Epidermal melanocyte (primary cell): ENCODE data around the gene TRAPPC5.

Source experiments
- DNase-seq: peaks from one replicate; pipeline ENCODE4 v3.0.0; 2011; ENCODE audit warnings: low spot score; ENCODE audit not compliant: insufficient read length

The TRAPPC5 gene

DNA sequence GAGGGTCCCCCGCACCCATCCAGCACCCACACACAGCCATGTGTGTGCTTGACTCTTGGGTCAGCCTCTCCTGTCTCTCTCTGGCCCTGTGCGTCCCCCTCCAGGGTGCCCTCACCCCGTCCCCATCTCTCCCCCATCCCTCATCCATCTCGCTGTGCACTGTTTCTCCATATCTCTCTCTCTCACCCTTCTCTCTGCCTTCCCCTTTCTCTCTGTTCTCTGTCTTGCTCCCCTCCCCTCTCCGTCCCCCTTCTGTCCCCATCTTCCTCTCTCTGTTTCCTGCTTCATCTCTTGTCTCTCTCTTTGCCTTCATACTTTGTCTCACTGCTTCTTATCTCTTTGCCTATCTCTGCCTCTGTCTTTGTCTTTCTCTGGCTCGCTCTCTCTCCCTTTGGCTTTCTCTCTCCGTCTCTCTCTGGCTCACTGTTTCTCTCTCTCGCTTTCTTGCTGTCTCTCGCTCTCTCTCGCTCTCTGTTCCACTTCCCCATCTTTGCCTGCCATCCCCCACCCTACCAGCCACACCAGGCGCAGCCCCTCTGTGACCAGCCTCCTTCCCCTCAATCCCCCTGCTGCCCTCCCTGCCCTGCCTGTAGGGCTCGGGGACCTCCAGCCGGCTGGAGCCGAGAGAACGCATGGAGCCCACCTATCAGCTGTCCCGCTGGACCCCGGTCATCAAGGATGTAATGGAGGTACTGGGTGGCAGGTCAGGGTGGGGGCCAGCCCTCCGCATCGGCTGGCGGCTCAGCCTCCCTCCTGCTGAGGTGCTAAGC, 34.8 kb upstream of the TRAPPC5 start:
- DNase-seq = no peak

DNA sequence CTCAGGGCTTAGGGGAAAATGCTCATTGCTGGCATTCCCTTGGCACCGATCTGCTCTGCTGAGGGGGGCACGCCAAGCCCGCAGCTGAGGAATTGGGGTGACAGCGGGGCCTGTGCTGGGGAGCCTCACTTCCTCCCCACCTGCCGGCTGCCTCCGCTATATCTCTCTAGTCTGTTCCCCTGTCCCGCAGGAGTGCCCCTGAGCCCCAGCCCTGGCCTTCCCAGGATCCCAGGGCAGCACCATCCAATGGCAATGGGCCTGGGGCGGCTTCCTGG, 34.3 kb upstream of the TRAPPC5 start:
- DNase-seq = no peak

DNA sequence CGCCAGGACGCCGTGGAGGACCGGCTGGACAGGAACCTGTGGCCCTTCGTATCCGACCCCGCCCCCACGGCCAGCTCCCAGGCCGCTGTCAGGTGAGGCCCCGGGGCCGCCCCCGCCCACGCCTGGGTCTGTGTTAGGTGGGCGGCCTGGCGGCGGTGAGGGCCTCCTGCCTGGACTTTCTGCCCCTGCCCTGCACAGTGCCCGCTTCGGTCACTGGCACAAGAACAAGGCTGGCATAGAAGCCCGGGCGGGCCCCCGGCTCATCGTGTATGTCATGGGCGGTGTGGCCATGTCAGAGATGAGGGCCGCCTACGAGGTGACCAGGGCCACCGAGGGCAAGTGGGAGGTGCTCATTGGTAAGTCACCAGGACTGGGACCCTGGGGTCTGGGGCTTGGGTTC, 33.5 kb upstream of the TRAPPC5 start:
- DNase-seq = no peak

DNA sequence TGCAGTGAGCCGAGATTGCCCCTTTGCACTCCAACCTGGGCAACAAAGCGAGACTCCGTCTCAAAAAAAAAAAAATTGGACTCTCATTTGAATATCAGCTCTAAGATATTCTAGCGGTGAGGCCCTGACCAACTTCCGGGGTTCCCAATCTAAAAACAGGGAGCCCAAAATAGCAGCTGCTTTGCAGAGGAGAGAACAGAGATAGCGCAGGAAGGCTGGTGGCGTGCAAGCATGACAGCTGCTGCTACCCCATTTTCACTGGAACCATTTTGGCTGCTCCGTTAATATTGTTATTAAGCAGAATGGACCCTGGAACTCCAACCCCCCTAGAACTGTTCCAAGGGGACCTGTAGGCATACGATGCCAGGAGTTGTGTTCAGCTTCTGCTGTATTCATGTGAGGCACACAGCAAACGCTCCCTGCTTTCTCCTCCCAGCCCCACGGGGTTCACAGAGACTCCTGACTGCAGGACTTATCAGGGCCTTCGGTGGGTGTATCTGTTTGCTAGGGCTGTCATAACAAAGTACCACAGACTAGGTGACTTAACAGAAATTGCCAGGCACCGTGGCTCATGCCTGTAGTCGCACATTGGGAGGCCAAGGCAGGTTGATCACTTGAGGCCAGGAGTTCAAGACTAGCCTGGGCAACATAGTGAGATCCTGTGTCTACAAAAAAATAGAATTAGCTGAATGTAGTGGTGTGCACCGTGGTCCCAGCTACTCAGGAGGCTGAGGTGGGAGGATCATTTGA, 32.2 kb upstream of the TRAPPC5 start:
- DNase-seq = no peak

DNA sequence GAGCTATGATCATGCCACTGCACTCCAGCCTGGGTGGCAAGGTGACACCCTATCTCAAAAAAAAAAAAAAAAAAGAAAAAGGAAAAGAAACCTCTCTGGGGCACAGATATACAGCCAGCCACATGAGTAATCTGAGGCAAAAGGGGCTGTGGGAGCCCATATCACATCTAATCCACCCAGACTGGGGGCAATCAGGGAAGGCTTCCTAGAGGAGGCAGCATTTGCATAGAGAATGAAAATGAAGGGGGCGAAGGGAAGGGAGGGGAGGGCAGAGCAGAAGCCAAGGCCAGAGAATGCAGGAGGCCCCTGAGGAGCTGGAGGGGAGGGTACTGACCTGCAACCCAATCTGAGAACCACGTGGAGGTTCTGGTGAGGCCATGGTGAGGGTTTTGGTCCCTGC, 30.5 kb upstream of the TRAPPC5 start:
- no peak for DNase-seq

DNA sequence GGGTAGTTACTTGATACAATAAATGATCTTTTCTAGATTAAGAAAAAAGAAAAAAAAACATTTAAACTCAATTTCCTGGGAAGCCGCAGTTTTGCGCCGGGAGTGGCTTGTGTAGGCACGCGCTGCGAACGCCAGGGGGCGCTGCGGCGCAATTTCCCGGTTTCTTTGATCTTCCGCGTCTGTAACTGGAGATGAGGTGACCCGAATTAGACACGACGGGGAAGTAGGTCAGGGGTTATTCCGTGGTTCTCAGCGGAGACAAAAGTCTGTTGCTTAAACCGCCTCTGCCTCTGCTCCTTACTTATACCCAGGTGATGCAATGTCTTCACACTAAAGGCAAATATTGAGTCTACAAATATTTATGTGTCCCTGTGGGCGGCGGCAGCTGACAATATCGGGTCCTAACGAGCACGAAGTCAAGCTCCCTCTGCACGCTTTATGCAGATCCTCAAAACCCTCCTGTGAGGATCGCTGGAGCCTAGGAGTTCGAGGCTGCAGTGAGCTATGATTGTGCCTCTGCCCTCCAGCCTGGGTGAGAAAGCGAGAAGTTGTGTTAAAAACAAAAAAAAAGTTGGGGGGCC, 28.5 kb upstream of the TRAPPC5 start:
- DNase-seq = peak; percentile 91

DNA sequence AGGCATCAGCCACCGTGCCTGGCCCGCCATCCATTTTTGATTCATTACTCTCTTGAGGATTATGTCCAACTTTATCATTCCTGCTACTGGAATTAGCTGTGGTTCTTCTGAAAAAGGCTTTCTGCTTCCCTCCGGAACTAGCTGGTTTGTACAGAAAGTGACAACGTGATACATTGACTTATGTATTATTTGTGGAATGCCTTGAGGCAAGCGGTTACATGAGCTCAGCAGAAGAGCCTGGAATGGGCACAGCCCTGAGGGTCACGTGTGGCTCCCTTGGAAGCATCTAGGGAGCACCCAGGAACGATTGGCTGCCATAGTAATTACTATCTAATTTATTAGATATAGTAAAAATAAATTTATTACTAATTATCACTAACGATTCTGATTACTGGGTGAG, 26.2 kb upstream of the TRAPPC5 start:
- DNase-seq = peak; percentile 67

DNA sequence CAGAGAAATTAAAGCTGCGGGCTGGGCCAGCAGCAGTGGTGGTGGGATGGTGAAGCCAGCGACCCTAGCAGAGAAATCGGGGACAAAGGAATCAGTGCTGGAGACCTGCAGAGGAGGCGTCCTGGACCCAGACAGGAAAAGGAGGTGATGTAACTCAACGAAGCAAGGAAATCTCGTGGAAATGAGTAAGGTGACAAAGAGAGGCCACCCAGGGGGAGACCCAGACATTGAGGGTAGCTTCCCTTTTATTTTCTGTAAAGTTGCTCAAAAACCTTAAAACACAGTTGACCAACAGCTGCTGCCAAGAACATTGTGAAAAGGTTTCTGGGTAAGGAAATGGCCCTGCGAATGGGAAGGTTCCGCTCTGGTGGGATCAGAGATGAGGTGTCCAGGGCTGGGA, 25.1 kb upstream of the TRAPPC5 start:
- no peak for DNase-seq

DNA sequence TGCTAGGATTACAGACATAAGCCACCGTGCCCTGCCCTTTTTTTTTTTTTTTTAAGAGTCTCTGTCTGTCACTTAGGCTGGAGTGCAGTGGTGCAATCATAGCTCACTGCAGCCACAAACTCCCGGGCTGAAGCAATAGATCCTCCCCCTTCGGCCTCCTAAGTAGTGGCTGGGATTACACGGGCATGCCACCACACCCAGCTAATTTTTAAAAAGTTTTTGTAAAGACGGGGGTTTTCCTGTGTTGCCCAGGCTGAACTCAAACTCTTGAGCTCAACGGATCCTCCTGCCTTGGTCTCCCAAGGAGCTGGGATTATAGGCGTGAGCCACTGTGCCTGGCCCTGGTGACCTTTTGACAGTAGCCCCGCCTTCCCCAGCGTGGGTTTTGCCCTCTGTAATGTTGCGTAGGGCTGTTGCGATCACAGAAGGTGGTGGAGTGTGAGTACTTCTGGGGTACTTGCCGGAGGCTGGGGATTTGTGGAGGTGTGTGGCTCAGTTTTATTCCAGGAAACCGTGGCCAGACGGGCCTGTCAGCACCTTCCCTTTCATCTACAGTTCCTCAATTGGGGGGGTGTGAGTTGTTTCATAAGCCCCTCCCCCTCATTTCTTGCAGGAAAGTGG, 23.4 kb upstream of the TRAPPC5 start:
- no peak for DNase-seq

DNA sequence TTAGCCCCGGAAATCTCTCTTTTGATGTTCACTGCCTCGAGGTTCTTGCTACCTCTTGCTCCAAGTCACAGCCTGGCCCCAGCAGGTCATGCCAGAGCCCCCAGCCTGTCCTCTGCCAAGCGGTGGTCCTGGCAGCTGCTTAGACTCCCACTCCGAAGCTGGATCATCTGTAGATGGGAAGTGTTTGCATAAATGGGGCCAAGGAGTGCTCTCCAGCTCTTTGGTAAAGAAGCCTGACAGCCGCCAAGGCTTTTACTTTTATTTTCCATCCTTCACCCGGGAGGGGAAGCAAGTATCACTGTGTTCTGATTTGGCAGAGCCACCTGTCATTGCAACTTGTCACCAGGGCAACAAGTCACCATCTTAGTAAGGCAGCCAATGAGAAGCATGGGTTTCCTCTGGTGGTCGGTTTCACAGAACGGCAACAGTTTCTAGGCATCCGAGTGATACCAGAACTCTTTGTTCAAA, 22.4 kb upstream of the TRAPPC5 start:
- no peak for DNase-seq

DNA sequence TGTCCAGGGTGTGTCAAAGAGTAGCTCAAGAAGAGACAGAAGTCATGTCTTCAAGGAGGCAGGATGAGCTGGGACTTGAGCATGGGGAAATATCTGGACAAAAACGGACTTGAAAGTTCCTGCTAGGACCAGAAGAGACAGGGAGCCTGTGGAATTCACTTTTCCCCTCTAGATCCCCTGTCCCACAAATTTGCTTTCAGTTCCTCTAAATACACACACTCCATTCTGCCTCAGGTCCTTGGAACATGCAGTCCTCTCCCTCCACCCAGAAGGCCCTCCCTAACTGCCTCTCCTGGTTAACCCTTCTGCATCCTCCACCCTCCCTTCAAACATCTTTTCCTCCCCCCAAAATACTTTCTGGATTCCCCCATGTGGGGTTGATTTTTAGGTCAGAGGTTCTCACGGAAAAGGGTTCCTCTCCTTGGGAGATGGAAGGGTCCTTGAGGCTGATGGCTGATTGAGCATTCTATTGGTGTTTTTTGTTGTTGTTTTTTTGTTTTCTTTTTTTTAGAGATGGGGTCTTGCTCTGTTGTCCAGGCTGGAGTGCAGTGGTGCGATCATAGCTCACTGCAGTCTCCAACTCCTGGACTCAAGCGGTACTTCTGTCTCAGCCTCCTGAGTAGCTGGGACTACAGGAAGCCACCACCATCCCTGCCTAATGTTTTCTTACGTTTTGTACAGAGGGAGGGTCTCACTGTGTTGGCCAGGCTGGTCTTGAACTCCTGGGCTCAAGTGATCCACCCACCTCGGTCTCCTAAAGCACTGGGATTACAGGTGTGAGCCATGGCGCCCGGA, 18.7 kb upstream of the TRAPPC5 start:
- DNase-seq = no peak

DNA sequence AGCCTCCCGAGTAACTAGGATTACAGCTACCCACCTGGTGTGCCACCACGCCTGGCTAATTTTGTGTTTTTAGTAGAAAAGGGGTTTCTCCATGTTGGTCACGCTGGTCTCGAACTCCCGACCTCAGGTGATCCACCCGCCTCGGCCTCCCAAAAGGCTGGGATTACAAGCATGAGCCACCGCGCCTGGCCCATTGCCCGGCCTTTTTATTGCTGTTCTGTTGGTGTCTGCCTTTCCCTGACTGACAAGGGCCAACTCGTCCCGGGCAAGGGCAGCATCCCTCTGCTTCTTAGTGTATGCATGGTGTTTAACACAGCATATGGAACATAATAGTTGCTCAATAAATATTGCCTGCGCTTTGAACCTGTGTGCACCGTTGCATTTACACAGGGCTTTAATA, 18.0 kb upstream of the TRAPPC5 start:
- DNase-seq = no peak

DNA sequence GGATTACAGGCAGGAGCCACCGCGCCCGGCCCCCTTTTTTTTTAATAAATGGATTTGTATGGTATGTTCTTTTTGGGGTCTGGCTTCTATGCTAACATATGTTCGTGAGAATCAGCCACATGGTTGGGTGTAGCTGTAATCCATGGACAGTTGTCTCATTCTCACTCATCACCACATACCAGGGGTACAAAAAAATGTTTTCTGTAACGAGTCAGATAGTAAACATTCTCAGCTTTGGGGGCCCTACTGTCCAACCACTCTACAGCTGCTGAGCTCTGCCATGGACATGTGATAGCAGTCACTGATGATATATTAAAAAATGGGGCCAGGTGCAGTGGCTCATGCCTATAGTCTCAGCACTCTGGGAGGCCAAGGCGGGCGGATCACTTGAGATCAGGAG, 16.9 kb upstream of the TRAPPC5 start:
- DNase-seq = no peak

DNA sequence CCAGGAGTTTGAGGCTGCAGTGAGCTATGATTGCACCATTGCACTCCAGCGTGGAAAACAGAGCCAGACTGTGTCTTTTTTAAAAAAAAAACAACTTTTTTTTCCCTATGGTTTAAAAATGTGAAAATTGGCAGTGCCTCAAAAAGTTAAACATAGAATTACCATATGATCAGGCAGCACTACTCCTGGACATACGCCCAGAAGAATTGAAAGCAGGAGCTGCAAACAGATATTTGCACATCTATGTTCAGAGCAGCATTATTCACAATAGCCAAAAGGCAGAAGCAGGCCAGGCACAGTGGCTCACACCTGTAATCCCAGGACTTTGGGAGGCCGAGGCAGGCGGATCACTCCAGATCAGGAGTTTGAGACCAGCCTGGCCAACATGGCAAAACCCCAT, 15.6 kb upstream of the TRAPPC5 start:
- no peak for DNase-seq

DNA sequence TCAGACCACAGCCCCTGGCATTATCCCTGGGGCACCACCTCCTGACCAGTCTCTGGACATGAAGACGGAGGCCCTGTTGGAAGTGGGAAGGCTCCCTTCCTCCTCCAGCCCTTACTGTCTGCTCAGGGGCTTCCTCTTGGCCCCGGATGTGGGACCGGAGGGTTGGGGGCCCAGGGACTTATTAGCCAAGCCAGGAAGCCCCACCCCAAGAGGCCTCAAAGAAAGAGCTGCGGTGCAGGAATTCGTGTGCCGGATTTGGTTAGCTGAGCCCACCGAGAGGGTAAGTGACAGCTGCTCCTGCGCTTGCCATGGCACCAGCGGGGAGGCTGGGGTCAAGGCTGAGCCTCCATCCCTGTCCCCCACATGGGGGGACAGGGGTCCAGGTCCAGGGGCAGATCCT, 11.8 kb upstream of the TRAPPC5 start, which contains the start of gene RETN:
TSS of gene RETN (plus strand) at position 208 of the 400 bp plus-strand sequence. CDS start 278 bp downstream, outside the sequence.
- no peak for DNase-seq

DNA sequence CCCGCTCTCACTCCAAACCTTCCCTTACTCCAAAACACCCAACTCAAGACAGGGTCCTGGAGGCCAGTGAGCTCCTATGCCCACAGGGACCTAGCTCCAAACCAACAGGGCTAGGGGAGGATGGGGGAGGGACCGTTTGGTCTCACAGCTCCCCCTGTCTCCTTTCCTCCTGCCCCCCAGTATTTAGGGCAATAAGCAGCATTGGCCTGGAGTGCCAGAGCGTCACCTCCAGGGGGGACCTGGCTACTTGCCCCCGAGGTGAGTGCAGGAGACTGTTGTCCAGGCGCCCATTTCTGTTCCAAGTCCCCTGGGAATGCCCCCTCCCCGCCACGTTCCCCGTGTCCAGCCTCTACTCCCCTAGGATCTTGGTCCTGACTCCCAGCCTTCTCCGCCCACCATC, 11.0 kb upstream of the TRAPPC5 start:
- DNase-seq = no peak

DNA sequence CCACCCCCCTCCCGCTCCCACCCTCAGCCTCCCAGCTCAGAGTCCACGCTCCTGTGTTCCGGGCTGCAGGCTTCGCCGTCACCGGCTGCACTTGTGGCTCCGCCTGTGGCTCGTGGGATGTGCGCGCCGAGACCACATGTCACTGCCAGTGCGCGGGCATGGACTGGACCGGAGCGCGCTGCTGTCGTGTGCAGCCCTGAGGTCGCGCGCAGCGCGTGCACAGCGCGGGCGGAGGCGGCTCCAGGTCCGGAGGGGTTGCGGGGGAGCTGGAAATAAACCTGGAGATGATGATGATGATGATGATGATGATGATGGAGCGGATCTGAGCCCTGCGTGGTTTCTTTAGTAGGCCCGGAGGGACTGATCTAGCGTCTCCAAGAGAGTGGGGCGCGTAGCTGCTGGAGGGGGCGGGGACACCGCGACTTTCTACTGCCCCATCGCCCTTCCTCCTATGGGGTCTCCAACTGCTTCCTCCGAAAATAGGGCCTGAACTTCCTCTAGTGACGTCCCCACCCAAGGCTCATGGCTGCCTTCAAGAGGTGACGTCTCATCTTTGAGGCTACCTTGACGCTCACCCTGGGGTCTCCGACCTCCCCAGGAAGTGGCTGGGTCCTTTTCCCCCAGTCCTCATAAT, 10.4 kb upstream of the TRAPPC5 start:
- no peak for DNase-seq

DNA sequence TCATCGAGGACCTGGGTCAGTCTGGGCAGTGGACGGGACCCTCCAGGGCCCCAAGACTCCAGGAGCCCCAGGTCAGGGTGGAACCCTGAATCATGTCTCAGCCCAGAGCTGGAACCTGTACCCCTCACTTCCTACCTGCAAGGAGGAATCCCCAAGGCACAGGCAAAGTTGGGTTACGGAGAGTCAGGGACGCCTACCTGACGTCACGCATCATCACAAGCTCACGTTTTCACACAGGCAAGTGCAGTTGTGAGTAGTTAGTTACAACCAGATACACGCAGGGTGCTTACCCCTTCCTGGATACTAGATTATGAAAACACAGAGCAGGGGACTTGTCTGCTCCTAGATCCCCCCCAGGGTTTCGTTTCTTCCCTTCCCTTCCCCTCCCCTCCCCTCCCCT, 9.8 kb upstream of the TRAPPC5 start:
- DNase-seq = no peak

DNA sequence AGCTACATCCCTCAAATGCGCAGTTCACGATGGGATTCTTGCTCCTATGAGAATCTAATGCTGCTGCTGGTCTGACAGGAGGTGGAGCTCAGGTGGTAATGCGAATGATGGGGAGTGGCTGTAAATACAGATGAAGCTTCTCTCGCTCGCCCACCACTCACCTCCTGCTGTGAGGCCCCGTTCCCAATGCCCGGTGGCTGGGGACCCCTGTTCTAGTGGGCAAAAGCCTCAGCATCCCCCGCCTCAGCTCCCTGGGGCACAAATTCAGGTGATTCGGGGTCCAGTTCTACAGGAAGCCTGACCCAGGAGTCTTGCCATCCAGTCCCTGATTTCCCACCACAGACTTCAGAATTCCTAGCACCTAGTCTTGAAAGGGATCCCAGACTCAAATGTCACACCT, 8.1 kb upstream of the TRAPPC5 start:
- DNase-seq = no peak

DNA sequence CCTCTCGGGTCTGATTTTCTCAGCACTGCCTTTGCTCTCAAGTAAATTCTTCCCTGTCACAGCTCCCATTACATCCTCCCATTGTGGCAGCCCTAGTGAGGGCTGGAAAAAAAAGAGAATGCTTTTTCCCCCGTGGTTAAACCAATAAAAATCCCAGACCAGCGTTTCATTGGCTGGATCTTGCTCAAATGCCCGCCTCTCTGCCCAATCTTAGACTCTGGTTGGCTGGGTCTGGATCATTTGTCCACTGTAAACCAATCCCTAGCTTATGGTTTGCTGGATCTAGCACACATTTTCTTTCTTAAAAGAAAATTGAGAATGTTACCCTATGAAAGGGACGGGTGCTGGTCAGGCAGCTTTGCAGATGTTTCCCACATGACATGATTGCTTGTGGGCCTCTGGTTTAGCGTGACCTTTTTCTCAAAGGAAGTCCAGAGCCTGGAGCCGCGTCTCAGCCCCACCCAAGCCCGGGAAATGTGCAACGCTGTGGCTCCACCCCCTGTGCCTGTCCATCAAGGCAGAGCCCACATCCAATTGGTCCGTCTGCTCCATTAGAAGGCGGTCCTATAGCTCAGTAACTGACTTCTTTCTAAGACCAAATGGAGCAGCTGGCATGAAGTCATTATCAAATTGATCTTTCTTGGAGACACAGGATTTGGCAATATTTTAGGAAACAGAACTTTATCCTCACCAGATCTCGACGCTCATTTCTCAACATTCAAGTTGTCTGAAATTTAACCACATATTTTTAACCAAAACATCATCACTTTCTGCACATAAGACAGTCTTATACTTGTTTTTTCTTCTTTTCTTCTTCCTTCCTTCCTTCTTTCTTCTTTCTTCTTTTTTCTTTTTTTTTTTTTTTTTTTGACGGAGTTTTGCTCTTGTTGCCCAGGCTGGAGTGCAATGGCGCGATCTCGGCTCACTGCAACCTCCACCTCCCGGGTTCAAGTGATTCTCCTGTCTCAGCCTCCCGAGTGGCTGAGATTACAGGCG, 6.3 kb upstream of the TRAPPC5 start:
- peak; percentile 72 for DNase-seq
